Aorta (tissue), 5 donors: ENCODE measurements around the gene MYO7B. TPM values are rescaled to one million over a fixed set of nuclear protein-coding genes. Genes with fewer than 3 reads are reported as not detected.
"Not testable (repeated sequence)": the region's sequence is repeated elsewhere in the genome, so short reads cannot be mapped to it uniquely, and the experiment has no call there.

Experiments
- ATAC-seq: fragments of 200-7000 bp; cut with Tn5 transposase; one replicate; pipeline ENCODE4 v1.9.1; 2022; ENCODE audit warnings: moderate library complexity; ENCODE audit not compliant: low FRiP score
- DNase-seq, 2 donors: peaks; one replicate each; pipeline ENCODE4 v3.0.0-alpha.2; 2020
- H3K27ac ChIP-seq, 2 donors: one replicate each; pipeline ENCODE4 v1.5.1; 2013; ENCODE audit warnings: low read length in 2 of 2, mild to moderate bottlenecking in 2 of 2, moderate library complexity in 2 of 2, control low read depth in 1 of 2, inconsistent platforms in 1 of 2, low read depth in 1 of 2
- H3K27me3 ChIP-seq, 2 donors: one replicate each; pipeline ENCODE4 v1.6.1; 2013; ENCODE audit warnings: control low read depth in 1 of 2, low read length in 1 of 2, mild to moderate bottlenecking in 1 of 2, moderate library complexity in 1 of 2; ENCODE audit not compliant: insufficient read depth in 2 of 2, control insufficient read depth in 1 of 2
- H3K36me3 ChIP-seq, 2 donors: one replicate each; pipeline ENCODE4 v1.6.1; 2013; ENCODE audit warnings: control low read depth in 1 of 2, low read length in 1 of 2, mild to moderate bottlenecking in 1 of 2; ENCODE audit not compliant: insufficient read depth in 2 of 2, control insufficient read depth in 1 of 2
- H3K4me1 ChIP-seq, 2 donors: one replicate each; pipeline ENCODE4 v1.6.1; 2013; ENCODE audit warnings: low read length in 2 of 2, control low read depth in 1 of 2, mild to moderate bottlenecking in 1 of 2, moderate library complexity in 1 of 2; ENCODE audit not compliant: insufficient read depth in 2 of 2, control insufficient read depth in 1 of 2
- H3K4me3 ChIP-seq, 2 donors: one replicate each; pipeline ENCODE4 v1.5.1; 2013; ENCODE audit warnings: low read length in 2 of 2, control low read depth in 1 of 2, mild to moderate bottlenecking in 1 of 2
- H3K9me3 ChIP-seq: one replicate; pipeline ENCODE4 v1.6.1; 2013; ENCODE audit warnings: mild to moderate bottlenecking, low read length; ENCODE audit not compliant: control insufficient read depth
- WGBS, 2 donors: extraction: QIAGEN DNeasy Blood & Tissue Kit; methylation state at CpG; one replicate each; pipeline ENCODE4 v1.1.7; 2013; 5-methylcytosine and 5-hydroxymethylcytosine counted together
- intact Hi-C, 2 donors: fragments of 100-400 bp; cut with DNase I; formaldehyde crosslinking; loops; one replicate each; pipeline versions ENCODE4 v1.14.2 to v1.15.0; 2022
- polyA plus RNA-seq, 2 donors: library from polyadenylated mRNA; stranded (reverse); fragments of 200-250 nt; gene quantifications; one replicate each; pipeline ENCODE4 v1.2.3, GENCODE V29; 2013
- total RNA-seq, 2 donors: library from RNA; stranded (reverse); fragmentation: NEBNext Ultra II Directional; extraction: Animal tissue kit (Norgen Biotek cat#: 25700); gene quantifications; one replicate each; pipeline ENCODE4 v1.2.1, GENCODE V29; 2021
- donor health status: healthy with polysubstance abuse.
- donor health status: Bipolar disorder and iron deficiency.
- donor health status: DM: no; HTN: no; CAD: no.
- donor health status: DM: no; HTN: no; CAD: no.
- donor health status: DM: yes; HTN: yes; CAD: no.

Gene MYO7B
- total and polyA plus RNA-seq, 4 donors = 0.32 to 26.3 (median 1.6) TPM

DNA sequence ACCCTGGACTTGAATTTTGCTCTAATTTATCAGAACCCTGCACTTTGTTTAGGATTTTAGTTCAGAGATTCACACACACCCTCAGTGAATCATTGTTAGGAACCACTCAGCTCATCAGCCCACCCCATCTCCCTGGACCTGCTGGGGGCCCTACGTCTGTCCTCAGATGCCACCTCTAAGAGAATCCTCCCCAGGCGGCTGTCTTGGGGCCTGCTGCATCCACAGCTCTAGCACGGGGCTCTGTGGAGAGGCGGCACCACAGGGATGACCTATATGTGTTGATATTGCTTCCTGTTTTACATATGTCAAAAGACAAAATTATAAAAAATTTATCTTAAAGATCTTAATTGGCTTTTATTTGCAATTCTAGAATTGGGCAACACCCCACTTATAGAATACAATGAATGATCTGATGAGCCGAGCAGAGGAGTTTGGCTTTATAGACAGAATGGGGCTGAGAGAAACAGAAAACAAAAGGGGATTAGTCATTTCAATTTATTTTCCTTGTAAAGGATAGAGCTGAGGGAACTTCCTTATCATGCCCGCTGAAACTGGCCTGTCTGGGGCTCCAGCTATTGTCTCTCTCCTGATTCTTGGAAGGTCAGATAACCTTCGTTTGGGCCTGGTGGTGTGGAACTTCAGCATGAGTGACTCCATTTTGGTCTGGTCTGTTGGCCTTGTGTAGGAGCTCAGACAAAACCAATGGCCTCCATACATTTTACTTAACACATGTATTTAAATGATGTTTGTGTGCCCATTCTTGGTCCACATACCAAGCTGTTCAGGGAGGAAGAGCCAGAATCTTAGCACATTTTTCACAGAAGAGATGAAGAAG lies 1.4 kb downstream of the MYO7B start:
- intact Hi-C loops = no loop called here
- Histone ChIP-seq H3K36me3 (no peaks in the 10 kb centered on the region), H3K9me3 (no peaks in the 10 kb centered on the region), H3K27ac (no peak overlapping the region), H3K4me3 (no peak overlapping the region), H3K27me3 (no peaks in the 10 kb centered on the region), H3K4me1 (peaks cover 0 to 3% of the 10 kb centered on the region in 2 donors)
- DNase-seq (no peak), ATAC-seq (no peak)
- WGBS, 2 donors = 89 to 96% methylated on average over 7 of the region's 7 CpGs

DNA sequence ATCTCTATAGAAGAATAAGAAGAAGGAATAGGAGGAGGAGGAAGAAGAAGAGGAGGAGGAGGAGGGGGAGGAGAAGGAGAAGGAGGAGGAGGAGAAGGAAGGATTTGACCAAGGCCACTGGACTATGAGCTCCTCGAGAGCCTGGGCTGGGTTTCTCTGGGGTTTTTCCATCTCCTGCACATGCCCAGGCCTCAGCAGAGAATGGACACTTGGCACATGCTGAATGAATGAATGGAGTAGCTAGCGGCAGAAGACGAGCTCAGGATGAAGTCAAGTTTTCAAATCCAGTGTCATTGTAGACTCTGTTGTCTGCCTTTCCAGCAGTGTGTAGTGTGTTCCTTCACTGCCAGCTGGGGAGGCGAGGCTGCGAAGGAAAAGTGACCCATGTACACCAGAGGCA lies 2.2 kb downstream of the MYO7B start:
- Histone ChIP-seq H3K27me3 (no peaks in the 10 kb centered on the region), H3K36me3 (no peaks in the 10 kb centered on the region), H3K9me3 (no peaks in the 10 kb centered on the region), H3K4me3 (no peak overlapping the region), H3K27ac (no peak overlapping the region), H3K4me1 (peaks cover 0 to 3% of the 10 kb centered on the region in 2 donors)
- DNase-seq (no peak), ATAC-seq (no peak)
- intact Hi-C loops = no loop called here
- 92 to 94% methylated on average over 5 of the region's 5 CpGs for WGBS, 2 donors

DNA sequence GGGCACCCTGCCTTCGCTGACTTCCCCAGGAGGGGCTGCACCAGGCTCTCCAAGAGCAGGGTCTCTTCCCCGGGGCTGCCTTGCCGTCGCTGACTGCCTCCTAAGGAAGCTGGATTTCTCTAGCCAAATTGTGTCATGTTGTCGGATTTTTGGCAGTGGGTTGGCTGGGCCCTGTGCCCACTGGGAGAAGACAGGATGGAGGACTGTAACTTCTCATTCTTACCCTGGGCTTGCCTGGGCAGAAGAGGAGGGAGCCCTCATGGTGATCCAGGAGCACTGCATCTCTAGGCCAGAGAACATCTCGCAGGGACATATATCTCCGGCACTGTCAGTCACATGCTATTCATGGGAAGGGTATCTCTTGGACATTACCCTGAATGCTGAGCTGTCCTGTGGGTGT lies 6.3 kb downstream of the MYO7B start:
- ATAC-seq = no peak
- intact Hi-C loops = no loop called here
- no peaks in the 10 kb centered on the region for H3K36me3 ChIP-seq

DNA sequence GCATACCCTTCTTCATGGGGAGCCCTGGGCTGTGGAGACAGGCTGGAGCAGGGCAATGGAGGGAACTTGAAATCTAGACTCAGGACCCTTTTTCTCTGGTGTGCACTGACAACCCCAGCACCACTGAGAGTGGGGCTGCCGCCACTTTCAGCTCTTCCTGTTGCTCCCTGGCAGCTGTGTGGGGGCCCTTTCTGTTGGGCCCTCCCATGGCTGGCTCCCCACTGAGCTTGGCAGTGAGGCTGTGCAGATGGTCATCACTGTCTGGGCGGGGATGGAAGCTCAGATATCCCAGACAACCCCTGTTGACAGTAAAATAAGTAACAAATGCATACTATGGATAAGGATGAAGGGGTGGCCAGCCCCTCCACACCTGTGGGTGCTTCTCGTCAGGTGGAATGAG lies 6.7 kb downstream of the MYO7B start:
- H3K27ac ChIP-seq = no peak overlapping the region
- H3K4me3 ChIP-seq = no peak overlapping the region
- intact Hi-C loops = no loop called here
- H3K36me3 ChIP-seq = no peaks in the 10 kb centered on the region
- no peaks in the 10 kb centered on the region for H3K9me3 ChIP-seq
- DNase-seq = no peak
- 94 to 98% methylated on average over 3 of the region's 3 CpGs for WGBS, 2 donors
- no peaks in the 10 kb centered on the region for H3K27me3 ChIP-seq
- ATAC-seq = no peak
- H3K4me1 ChIP-seq = peaks cover 0 to 3% of the 10 kb centered on the region in 2 donors

More for the DNA sequence above, 6.3 kb downstream of the MYO7B start:
- Histone ChIP-seq H3K27ac (no peak overlapping the region), H3K27me3 (no peaks in the 10 kb centered on the region), H3K4me3 (no peak overlapping the region), H3K4me1 (peaks cover 0 to 3% of the 10 kb centered on the region in 2 donors), H3K9me3 (no peaks in the 10 kb centered on the region)
- WGBS, 2 donors = 33 to 35% methylated on average over 7 of the region's 7 CpGs
- DNase-seq = peak; percentile 75 to 87

DNA sequence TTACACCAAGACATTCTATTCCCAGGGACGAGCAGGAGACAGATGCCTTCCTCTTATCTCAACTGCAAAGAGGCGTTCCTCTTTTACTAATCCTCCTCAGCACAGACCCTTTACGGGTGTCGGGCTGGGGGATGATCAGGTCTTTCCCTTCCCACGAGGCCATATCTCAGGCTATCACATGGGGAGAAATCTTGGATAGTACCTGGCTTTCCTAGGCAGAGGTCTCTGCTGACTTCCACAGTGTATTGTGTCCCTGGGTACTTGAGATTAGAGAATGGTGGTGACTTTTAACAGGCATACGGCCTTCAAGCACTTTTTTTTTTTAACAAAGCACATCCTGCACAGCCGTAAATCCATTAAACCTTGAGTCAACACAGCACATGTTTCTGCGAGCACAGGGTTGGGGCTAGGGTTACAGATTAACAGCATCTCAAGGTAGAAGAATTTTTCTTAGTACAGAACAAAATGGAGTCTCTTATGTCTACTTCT lies 7.6 kb downstream of the MYO7B start:
- H3K36me3 ChIP-seq, H3K27me3 ChIP-seq, H3K4me3 ChIP-seq, H3K4me1 ChIP-seq, H3K27ac ChIP-seq, H3K9me3 ChIP-seq, ATAC-seq, DNase-seq, intact Hi-C loops: not testable (repeated sequence)
- 87 to 89% methylated on average over 8 of the region's 8 CpGs for WGBS, 2 donors

DNA sequence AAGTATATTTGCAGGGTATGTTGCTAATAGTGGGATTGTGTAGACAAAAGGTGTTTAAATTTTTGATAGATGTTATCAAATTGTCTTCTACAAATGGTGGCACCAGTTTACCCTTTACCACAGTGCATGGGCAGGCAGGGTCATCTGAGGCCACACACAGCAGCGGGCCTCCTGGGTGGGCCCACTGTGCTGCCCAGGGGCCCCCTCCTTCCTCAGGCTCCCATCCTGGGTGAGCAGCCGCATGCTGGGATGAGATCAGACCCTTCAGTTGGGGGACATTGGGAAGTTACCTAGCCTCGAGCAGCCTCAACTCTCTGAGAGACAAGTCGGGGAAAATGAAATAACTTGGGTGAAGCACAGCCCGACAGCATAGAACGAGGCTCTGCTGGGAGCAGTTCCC lies 9.7 kb downstream of the MYO7B start:
- H3K27me3 ChIP-seq = no peaks in the 10 kb centered on the region
- H3K9me3 ChIP-seq = no peaks in the 10 kb centered on the region
- H3K27ac ChIP-seq = no peak overlapping the region
- H3K4me1 ChIP-seq = peaks cover 0 to 3% of the 10 kb centered on the region in 2 donors
- WGBS, 2 donors = 63 to 65% methylated on average over 6 of the region's 6 CpGs
- intact Hi-C loops = no loop called here
- ATAC-seq (no peak), DNase-seq (no peak)
- H3K4me3 ChIP-seq = no peak overlapping the region
- H3K36me3 ChIP-seq = no peaks in the 10 kb centered on the region

DNA sequence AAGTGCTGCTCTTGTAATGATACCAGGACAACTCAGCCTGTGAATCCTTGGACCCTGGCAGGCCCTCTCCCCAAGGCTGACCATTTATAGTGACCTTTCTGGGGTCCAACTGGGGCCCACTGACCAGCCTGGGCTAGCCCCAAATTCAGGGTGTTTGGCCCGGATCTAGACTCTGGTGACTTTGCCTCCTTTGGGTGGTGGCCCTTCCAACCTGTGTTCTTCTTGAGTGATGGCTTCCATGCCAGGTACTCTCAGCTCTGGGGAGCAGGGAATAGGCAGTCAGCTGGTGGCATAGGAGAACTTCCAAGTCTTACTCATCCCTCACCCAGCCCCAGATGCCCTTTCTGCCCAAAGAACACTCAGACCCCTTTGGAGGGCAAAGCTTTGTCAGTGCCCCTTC lies 10.3 kb downstream of the MYO7B start:
- H3K4me1 ChIP-seq = peaks cover 0 to 3% of the 10 kb centered on the region in 2 donors
- DNase-seq (no peak), ATAC-seq (no peak)
- no peak overlapping the region for H3K27ac ChIP-seq
- no peak overlapping the region for H3K4me3 ChIP-seq
- H3K9me3 ChIP-seq = no peaks in the 10 kb centered on the region
- no peaks in the 10 kb centered on the region for H3K36me3 ChIP-seq
- H3K27me3 ChIP-seq = no peaks in the 10 kb centered on the region
- intact Hi-C loops = no loop called here
- WGBS, 2 donors = 94 to 100% methylated on average over 1 of the region's 1 CpG

DNA sequence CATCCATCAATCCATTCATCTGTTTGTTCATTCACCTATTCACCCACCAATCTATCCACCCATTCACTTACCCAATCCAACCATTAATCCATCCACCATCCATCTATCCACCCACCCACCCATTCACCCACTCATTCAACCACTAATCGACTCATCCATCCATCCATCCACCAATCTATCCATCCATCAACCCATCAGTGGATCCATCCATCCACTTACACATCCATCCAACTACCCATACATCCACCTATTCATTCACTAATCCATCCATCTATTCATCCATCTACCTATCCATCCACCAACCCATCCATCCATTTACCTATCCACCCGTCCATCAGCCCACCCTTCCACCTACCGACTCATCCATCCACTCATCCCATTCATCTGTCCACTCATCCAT lies 11.3 kb downstream of the MYO7B start:
- intact Hi-C loops = no loop called here
- no peaks in the 10 kb centered on the region for H3K36me3 ChIP-seq
- no peak overlapping the region for H3K4me3 ChIP-seq
- H3K27me3 ChIP-seq = no peaks in the 10 kb centered on the region
- H3K27ac ChIP-seq = no peak overlapping the region
- H3K4me1 ChIP-seq = no peaks in the 10 kb centered on the region
- DNase-seq = no peak
- H3K9me3 ChIP-seq = no peaks in the 10 kb centered on the region
- ATAC-seq = no peak
- WGBS, 2 donors = 71 to 79% methylated on average over 3 of the region's 3 CpGs
